BE2C (cell line): ENCODE results near the gene TXNRD2.

Source experiments
- DNase-seq: peaks from one replicate; pipeline ENCODE4 v3.0.0-alpha.2; 2020
- H3K27me3 ChIP-seq: fragments of 250-450 bp; sonication (Bioruptor Pico); 2 replicates; pipeline ENCODE4 v1.5.1; 2020; ENCODE audit warnings: mild to moderate bottlenecking
- H3K36me3 ChIP-seq: fragments of 250-450 bp; sonication (Bioruptor Pico); 2 replicates; pipeline ENCODE4 v1.5.1; 2020; ENCODE audit warnings: mild to moderate bottlenecking
- H3K4me1 ChIP-seq: fragments of 250-450 bp; sonication (Bioruptor Pico); 2 replicates; pipeline ENCODE4 v1.5.1; 2020
- H3K4me3 ChIP-seq: 2 replicates; pipeline ENCODE4 v1.5.1; 2011; ENCODE audit warnings: low read depth, low read length
- H3K9me3 ChIP-seq: fragments of 250-450 bp; sonication (Bioruptor Pico); 2 replicates; pipeline ENCODE4 v1.5.1; 2020
- TF ChIP-seq, protein P1 (sequence below): IDR thresholded peaks from 2 replicates; pipeline ENCODE4 v1.5.1; 2012; ENCODE audit warnings: mild to moderate bottlenecking, low read depth, low read length

The TXNRD2 gene

DNA sequence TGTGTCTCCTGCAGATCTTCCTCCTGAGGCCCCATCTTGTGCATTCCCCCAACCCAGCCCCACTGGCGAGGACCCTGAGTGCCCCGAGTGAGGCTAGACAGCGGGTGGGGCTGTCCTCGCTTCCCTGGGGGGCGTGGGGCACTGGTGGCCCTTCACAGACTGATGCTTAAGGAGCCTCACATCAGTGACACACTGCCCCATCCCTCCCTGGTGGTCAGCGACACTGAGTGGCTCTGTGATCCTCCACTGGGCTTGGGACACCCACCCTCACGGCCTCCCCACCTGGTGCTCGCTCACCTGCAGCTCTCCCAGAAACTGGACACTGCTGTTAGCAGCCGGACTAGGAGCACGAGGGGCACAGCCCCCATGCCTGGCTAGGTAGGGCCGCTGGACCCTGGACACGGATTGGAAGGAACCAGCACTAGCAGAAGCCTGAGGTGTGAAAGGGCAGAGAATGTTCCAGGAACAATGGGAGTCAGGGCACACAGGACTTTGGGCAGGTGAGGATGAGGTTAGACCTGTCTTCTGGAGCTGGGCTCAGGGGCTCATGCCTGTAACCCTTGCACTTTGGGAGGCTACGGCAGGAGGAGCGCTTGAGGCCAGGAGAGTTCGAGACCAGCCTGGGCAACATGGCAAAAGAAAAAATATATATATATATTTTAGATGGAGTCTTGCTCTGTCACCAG, 23.2 kb upstream of the TXNRD2 start:
- Histone ChIP-seq H3K4me1 (peaks cover 21% of the 10 kb centered on the region), H3K4me3 (no peak overlapping the region), H3K27me3 (no peaks in the 10 kb centered on the region), H3K9me3 (no peaks in the 10 kb centered on the region), H3K36me3 (peaks cover 37% of the 10 kb centered on the region)
- TF ChIP-seq, protein P1, sequence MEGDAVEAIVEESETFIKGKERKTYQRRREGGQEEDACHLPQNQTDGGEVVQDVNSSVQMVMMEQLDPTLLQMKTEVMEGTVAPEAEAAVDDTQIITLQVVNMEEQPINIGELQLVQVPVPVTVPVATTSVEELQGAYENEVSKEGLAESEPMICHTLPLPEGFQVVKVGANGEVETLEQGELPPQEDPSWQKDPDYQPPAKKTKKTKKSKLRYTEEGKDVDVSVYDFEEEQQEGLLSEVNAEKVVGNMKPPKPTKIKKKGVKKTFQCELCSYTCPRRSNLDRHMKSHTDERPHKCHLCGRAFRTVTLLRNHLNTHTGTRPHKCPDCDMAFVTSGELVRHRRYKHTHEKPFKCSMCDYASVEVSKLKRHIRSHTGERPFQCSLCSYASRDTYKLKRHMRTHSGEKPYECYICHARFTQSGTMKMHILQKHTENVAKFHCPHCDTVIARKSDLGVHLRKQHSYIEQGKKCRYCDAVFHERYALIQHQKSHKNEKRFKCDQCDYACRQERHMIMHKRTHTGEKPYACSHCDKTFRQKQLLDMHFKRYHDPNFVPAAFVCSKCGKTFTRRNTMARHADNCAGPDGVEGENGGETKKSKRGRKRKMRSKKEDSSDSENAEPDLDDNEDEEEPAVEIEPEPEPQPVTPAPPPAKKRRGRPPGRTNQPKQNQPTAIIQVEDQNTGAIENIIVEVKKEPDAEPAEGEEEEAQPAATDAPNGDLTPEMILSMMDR: no peak
- no peak for DNase-seq

DNA sequence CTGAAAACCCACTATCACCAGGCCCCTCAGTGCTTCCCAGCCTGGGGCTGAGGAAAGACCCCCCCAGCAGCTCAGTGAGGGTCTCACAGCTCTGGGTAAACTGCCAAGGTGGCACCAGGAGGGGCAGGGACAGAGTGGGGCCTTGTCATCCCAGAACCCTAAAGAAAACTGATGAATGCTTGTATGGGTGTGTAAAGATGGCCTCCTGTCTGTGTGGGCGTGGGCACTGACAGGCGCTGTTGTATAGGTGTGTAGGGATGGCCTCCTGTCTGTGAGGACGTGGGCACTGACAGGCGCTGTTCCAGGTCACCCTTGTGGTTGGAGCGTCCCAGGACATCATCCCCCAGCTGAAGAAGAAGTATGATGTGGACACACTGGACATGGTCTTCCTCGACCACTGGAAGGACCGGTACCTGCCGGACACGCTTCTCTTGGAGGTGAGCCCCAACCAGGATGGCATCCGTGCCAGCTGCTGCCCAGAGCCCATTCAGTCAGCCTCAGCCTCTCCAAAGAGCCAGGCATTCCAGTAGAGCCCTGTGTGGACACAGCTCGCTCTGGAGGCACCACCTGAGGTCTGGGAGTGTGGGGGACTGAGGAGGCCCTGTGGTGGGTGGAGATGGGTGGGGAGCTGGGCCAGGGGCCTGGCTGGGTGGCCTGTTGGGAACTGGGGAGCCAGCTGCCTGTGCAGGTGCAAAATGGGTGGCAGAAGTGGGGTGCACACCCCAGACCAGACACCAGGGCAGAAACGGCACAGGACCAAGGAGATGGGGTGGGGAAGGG, 22.4 kb upstream of the TXNRD2 start:
- no peak overlapping the region for H3K4me3 ChIP-seq
- TF ChIP-seq, protein P1: no peak
- H3K4me1 ChIP-seq: peaks cover 23% of the 10 kb centered on the region
- no peak for DNase-seq
- no peaks in the 10 kb centered on the region for H3K27me3 ChIP-seq
- no peaks in the 10 kb centered on the region for H3K9me3 ChIP-seq
- H3K36me3 ChIP-seq: peaks cover 29% of the 10 kb centered on the region

DNA sequence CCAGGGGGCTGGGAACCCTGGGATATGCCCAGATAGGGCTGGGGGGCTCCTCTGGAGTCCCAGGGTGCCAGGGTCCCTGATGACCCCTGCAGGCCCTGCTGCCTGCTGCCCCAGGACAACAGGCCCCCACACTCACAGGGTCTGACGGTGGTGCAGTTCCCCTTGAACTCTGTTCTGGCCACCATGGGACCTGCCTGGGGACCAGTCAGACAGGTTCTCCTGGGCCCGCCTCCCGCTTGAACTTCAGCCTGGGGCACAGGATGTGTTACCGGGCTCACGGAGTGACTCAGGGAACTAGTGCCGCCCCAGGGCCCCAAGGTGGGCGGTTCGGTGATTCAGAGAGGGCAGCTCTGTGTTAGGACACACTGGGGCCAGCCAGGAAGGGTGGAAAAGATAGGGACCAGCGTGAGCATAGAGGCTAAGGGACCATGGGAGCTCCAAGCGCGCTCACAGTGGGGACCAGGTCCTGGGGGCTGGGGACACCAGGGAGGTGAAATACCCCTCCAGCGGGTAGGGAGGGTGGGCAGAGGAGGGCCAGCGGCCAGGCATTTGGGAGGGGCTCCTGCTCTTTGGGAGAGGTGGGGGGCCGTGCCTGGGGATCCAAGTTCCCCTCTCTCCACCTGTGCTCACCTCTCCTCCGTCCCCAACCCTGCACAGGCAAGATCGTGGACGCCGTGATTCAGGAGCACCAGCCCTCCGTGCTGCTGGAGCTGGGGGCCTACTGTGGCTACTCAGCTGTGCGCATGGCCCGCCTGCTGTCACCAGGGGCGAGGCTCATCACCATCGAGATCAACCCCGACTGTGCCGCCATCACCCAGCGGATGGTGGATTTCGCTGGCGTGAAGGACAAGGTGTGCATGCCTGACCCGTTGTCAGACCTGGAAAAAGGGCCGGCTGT, 21.5 kb upstream of the TXNRD2 start:
- Histone ChIP-seq H3K27me3 (no peaks in the 10 kb centered on the region), H3K4me1 (peaks cover 23% of the 10 kb centered on the region), H3K9me3 (no peaks in the 10 kb centered on the region), H3K36me3 (peaks cover 24% of the 10 kb centered on the region), H3K4me3 (no peak overlapping the region)
- peak; percentile 50 for DNase-seq
- TF ChIP-seq, protein P1: no peak

GRCh38 chr22:19962246-19962908, 20.8 kb upstream of the TXNRD2 start:
- peak; percentile 98 for DNase-seq
- peaks cover 16% of the 10 kb centered on the region for H3K36me3 ChIP-seq
- H3K9me3 ChIP-seq: no peaks in the 10 kb centered on the region
- peaks cover 21% of the 10 kb centered on the region for H3K4me1 ChIP-seq
- H3K4me3 ChIP-seq: no peak overlapping the region
- TF ChIP-seq, protein P1: peak; percentile 84
- no peaks in the 10 kb centered on the region for H3K27me3 ChIP-seq

- H3K27me3 ChIP-seq: no peaks in the 10 kb centered on the region
- peak; percentile 21 for DNase-seq
- H3K36me3 ChIP-seq: peaks cover 15% of the 10 kb centered on the region
- no peaks in the 10 kb centered on the region for H3K9me3 ChIP-seq
- no peak overlapping the region for H3K4me3 ChIP-seq
- TF ChIP-seq, protein P1: no peak
- H3K4me1 ChIP-seq: peaks cover 21% of the 10 kb centered on the region
These were observed 20.2 kb upstream of the TXNRD2 start for GRCh38 chr22:19961868-19962245.
